Keratinocyte (primary cell): Measurements from ENCODE around the gene PIN1. TPM values are rescaled to one million over a fixed set of nuclear protein-coding genes. Genes with fewer than 3 reads are reported as not detected.

ENCODE experiments used
- DNase-seq: peaks from one replicate; pipeline ENCODE4 v3.0.0-alpha.2; 2011; ENCODE audit warnings: low read depth, missing footprints, low spot score
- FAIRE-seq: peaks from 2 replicates; lab custom pipeline; 2011; peaks lifted over from hg19 to GRCh38; lab: Jason Lieb, UNC
- H2AFZ ChIP-seq: 2 replicates; pipeline ENCODE4 v1.6.0; 2012; ENCODE audit warnings: low read length, control low read depth, inconsistent platforms; ENCODE audit not compliant: control insufficient read depth
- H3K27ac ChIP-seq: 2 replicates; pipeline ENCODE4 v1.5.1; 2011; ENCODE audit warnings: low read length; ENCODE audit not compliant: control insufficient read depth, insufficient read depth
- H3K27me3 ChIP-seq: 3 replicates; pipeline ENCODE4 v1.6.0; 2011; ENCODE audit warnings: low read length; ENCODE audit not compliant: control insufficient read depth, insufficient read depth; ENCODE audit errors: extremely low read depth
- H3K36me3 ChIP-seq, 2 experiments: 2 replicates in 1 of 2; 3 replicates in 1 of 2; pipeline ENCODE4 v1.5.1; 2011; ENCODE audit warnings: low read length in 2 of 2, mild to moderate bottlenecking in 1 of 2; ENCODE audit not compliant: control insufficient read depth in 2 of 2, insufficient read depth in 2 of 2; ENCODE audit errors: extremely low read depth in 1 of 2
- H3K4me1 ChIP-seq: 3 replicates; pipeline ENCODE4 v1.5.1; 2011; ENCODE audit warnings: low read length; ENCODE audit not compliant: control insufficient read depth, insufficient read depth; ENCODE audit errors: extremely low read depth
- H3K4me2 ChIP-seq: 3 replicates; pipeline ENCODE4 v1.6.0; 2011; ENCODE audit warnings: low read depth, low read length; ENCODE audit not compliant: control insufficient read depth, insufficient read depth; ENCODE audit errors: extremely low read depth
- H3K4me3 ChIP-seq, 3 experiments: fragments of 200-600 bp in 1 of 3; sonication (generic) in 1 of 3; 2 replicates in 2 of 3; 3 replicates in 1 of 3; pipeline ENCODE4 v1.5.1; 2011 to 2016; ENCODE audit warnings: low read length in 3 of 3, mild to moderate bottlenecking in 3 of 3, control low read depth in 2 of 3, inconsistent platforms in 1 of 3, low read depth in 1 of 3, mixed read lengths in 1 of 3, mixed run types in 1 of 3, moderate library complexity in 1 of 3; ENCODE audit not compliant: control insufficient read depth in 2 of 3, insufficient read depth in 2 of 3; ENCODE audit errors: extremely low read depth in 1 of 3
- H3K79me2 ChIP-seq: 2 replicates; pipeline ENCODE4 v1.6.0; 2012; ENCODE audit warnings: low read length; ENCODE audit not compliant: control insufficient read depth, insufficient read depth
- H3K9ac ChIP-seq: 3 replicates; pipeline ENCODE4 v1.6.0; 2011; ENCODE audit warnings: low read length; ENCODE audit not compliant: control insufficient read depth, insufficient read depth; ENCODE audit errors: extremely low read depth
- H3K9me1 ChIP-seq: 3 replicates; pipeline ENCODE4 v1.6.0; 2011; ENCODE audit warnings: low read length; ENCODE audit not compliant: control insufficient read depth, insufficient read depth; ENCODE audit errors: extremely low read depth
- H3K9me3 ChIP-seq: 2 replicates; pipeline ENCODE4 v1.5.1; 2012; ENCODE audit warnings: low read depth, low read length; ENCODE audit not compliant: control insufficient read depth
- H4K20me1 ChIP-seq: 3 replicates; pipeline ENCODE4 v1.6.0; 2011; ENCODE audit warnings: low read length; ENCODE audit not compliant: control insufficient read depth, insufficient read depth; ENCODE audit errors: extremely low read depth
- CTCF ChIP-seq, 3 experiments: IDR thresholded peaks in 1 of 3; conservative IDR thresholded peaks in 1 of 3; optimal IDR thresholded peaks in 1 of 3; 2 replicates in 2 of 3; 3 replicates in 1 of 3; pipeline versions ENCODE3 to v1.5.1; 2011; ENCODE audit warnings: low read length in 3 of 3, mild to moderate bottlenecking in 3 of 3, moderate library complexity in 2 of 3, control low read depth in 1 of 3, inconsistent platforms in 1 of 3; ENCODE audit not compliant: insufficient read depth in 2 of 3; ENCODE audit errors: extremely low read depth in 1 of 3
- EZH2 ChIP-seq: IDR thresholded peaks from one replicate; pipeline ENCODE4 v1.6.1; 2012; ENCODE audit warnings: inconsistent platforms, mild to moderate bottlenecking, low read length, moderate library complexity
- dilution Hi-C: fragments of 300-500 bp; cut with MboI; formaldehyde crosslinking; loops from one replicate; pipeline ENCODE4 v1.7.0; 2020; ENCODE audit warnings: low sequenced_read_pairs; ENCODE audit not compliant: extremely low pct_ligation_motif_present
- polyA plus RNA-seq, 5 experiments: library from polyadenylated mRNA; depleted of rRNA in 3 of 5; stranded (reverse) in 3 of 5; stranded (forward) in 1 of 5; unstranded in 1 of 5; fragments of >200 nt; gene quantifications; 1 replicate in 1 of 5; 2 replicates in 3 of 5; 3 replicates in 1 of 5; pipeline versions ENCODE4 v1.2.1 to v1.2.3, GENCODE V29; 2011 to 2012; ENCODE audit warnings: missing spikeins in 2 of 5, low read depth in 1 of 5, low replicate concordance in 1 of 5

The PIN1 gene
- polyA plus RNA-seq, 1 donor (not counting 4 experiments of a cell fraction or from before 2014, with no cell fraction given), result 39.8 TPM

- TF ChIP-seq EZH2, result no peak
- TF ChIP-seq CTCF (optimal IDR thresholded peaks at IDR 0.05 in 1 of 3, IDR thresholded peaks at IDR 0.05 in 1 of 3, conservative IDR thresholded peaks at IDR 0.05 in 1 of 3; ENCODE audit: extremely low read depth in 1 of 3, insufficient read depth in 2 of 3, low read length in 3 of 3), result no peak
- H3K4me2 ChIP-seq, result peak overlapping the region; percentile 79
- H3K36me3 ChIP-seq, result no peaks in the 10 kb centered on the region
- no peaks in the 10 kb centered on the region for H3K9me1 ChIP-seq
- H4K20me1 ChIP-seq, result no peaks in the 10 kb centered on the region
- H3K4me3 ChIP-seq, result peak overlapping the region in 2 of 3 experiments; percentile 34 to 48
- no peaks in the 10 kb centered on the region for H3K9me3 ChIP-seq
- no peaks in the 10 kb centered on the region for H3K79me2 ChIP-seq
- DNase-seq (no peak), FAIRE-seq (peak; percentile 95)
- dilution Hi-C loops, result no loop called here
- peak overlapping the region; percentile 61 for H3K9ac ChIP-seq
- H3K27ac ChIP-seq, result peak overlapping the region; percentile 88
- H3K27me3 ChIP-seq, result no peaks in the 10 kb centered on the region
- peaks cover 15% of the 10 kb centered on the region for H3K4me1 ChIP-seq
- H2AFZ ChIP-seq, result peak overlapping the region; percentile 83
Measured at GRCh38 chr19:9877780-9878510, 42.8 kb downstream of the PIN1 start.

GRCh38 chr19:9878511-9879196, 43.5 kb downstream of the PIN1 start:
- peak overlapping the region; percentile 83 for H2AFZ ChIP-seq
- peak overlapping the region; percentile 88 for H3K27ac ChIP-seq
- no peaks in the 10 kb centered on the region for H3K36me3 ChIP-seq
- H3K9me1 ChIP-seq, result no peaks in the 10 kb centered on the region
- TF ChIP-seq CTCF (optimal IDR thresholded peaks at IDR 0.05 in 1 of 3, IDR thresholded peaks at IDR 0.05 in 1 of 3, conservative IDR thresholded peaks at IDR 0.05 in 1 of 3; ENCODE audit: extremely low read depth in 1 of 3, insufficient read depth in 2 of 3, low read length in 3 of 3), result no peak
- TF ChIP-seq EZH2, result no peak
- H3K4me1 ChIP-seq, result peaks cover 18% of the 10 kb centered on the region
- no peaks in the 10 kb centered on the region for H3K79me2 ChIP-seq
- peak overlapping the region; percentile 79 for H3K4me2 ChIP-seq
- dilution Hi-C loops, result no loop called here
- no peak for DNase-seq
- H4K20me1 ChIP-seq, result no peaks in the 10 kb centered on the region
- H3K9me3 ChIP-seq, result no peaks in the 10 kb centered on the region
- peak; percentile 34 for FAIRE-seq
- no peaks in the 10 kb centered on the region for H3K27me3 ChIP-seq
- H3K4me3 ChIP-seq, result peak overlapping the region in 1 of 3 experiments; percentile 34
- H3K9ac ChIP-seq, result peak overlapping the region; percentile 61
